ENCODE measurements around the gene COL18A1.

COL18A1 gene

DNA sequence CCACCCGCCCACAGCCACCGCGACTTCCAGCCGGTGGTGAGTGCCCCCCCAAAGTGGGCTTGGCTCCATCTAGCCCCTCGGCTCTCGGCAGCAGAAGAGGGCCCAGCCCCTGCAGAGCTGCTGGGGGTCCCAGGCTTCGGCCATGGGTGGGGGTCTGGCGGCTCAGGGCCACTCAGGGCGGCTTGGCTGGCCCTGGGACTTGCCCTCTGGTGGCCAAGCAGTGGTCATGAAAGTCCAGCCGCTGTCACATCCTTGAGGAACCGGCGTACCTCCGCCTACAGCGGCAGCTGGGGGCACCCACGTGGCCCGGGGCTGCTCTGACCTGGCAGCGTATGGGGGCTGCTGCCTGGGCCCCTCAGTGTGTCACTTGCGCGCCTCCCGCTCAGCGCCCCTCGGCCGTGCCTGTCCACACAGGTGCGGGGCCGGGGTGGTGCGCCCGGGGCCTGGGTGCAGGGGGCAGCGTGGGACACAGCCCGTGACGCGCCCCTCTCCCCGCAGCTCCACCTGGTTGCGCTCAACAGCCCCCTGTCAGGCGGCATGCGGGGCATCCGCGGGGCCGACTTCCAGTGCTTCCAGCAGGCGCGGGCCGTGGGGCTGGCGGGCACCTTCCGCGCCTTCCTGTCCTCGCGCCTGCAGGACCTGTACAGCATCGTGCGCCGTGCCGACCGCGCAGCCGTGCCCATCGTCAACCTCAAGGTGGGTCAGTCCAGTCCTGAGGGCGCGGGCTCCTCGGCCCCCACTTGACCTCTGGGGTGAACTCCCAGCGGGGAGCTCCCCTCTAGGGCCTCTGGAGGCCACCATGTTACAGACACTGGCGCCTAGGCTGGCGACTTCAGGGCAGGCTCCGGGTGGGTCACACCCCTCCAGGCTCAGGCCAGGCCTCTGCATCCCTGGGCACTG lies 104.9 kb downstream of the COL18A1 start:
- H3K4me3 ChIP-seq (ENCODE audit: low read length), result no peak overlapping the region
- TF ChIP-seq, protein P1, sequence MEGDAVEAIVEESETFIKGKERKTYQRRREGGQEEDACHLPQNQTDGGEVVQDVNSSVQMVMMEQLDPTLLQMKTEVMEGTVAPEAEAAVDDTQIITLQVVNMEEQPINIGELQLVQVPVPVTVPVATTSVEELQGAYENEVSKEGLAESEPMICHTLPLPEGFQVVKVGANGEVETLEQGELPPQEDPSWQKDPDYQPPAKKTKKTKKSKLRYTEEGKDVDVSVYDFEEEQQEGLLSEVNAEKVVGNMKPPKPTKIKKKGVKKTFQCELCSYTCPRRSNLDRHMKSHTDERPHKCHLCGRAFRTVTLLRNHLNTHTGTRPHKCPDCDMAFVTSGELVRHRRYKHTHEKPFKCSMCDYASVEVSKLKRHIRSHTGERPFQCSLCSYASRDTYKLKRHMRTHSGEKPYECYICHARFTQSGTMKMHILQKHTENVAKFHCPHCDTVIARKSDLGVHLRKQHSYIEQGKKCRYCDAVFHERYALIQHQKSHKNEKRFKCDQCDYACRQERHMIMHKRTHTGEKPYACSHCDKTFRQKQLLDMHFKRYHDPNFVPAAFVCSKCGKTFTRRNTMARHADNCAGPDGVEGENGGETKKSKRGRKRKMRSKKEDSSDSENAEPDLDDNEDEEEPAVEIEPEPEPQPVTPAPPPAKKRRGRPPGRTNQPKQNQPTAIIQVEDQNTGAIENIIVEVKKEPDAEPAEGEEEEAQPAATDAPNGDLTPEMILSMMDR (conservative IDR thresholded peaks at IDR 0.05; ENCODE audit: low read depth, low read length), result no peak
- no peak for DNase-seq (ENCODE audit: low read depth)

GRCh38 chr21:45510466-45510955 lies 105.5 kb downstream of the COL18A1 start:
- TF ChIP-seq, protein P1 (conservative IDR thresholded peaks at IDR 0.05; ENCODE audit: low read depth, low read length), result no peak
- no peak overlapping the region for H3K4me3 ChIP-seq (ENCODE audit: low read length)
- no peak for DNase-seq (ENCODE audit: low read depth)

DNA sequence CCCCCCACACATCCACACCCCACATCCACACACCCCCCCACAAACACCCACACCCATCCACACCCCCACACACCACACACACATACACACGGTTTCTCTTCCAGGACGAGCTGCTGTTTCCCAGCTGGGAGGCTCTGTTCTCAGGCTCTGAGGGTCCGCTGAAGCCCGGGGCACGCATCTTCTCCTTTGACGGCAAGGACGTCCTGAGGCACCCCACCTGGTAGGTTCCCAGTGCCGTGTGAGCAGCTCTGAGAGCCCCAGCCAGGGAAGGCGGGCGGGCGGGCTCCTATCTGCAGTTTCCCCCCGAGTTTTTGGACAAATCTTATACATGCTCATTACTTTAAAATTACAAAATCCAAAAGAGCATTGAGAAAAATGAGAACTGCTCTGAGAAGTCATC lies 106.0 kb downstream of the COL18A1 start:
- TF ChIP-seq, protein P1 (conservative IDR thresholded peaks at IDR 0.05; ENCODE audit: low read depth, low read length), result no peak
- DNase-seq (ENCODE audit: low read depth), result no peak

DNA sequence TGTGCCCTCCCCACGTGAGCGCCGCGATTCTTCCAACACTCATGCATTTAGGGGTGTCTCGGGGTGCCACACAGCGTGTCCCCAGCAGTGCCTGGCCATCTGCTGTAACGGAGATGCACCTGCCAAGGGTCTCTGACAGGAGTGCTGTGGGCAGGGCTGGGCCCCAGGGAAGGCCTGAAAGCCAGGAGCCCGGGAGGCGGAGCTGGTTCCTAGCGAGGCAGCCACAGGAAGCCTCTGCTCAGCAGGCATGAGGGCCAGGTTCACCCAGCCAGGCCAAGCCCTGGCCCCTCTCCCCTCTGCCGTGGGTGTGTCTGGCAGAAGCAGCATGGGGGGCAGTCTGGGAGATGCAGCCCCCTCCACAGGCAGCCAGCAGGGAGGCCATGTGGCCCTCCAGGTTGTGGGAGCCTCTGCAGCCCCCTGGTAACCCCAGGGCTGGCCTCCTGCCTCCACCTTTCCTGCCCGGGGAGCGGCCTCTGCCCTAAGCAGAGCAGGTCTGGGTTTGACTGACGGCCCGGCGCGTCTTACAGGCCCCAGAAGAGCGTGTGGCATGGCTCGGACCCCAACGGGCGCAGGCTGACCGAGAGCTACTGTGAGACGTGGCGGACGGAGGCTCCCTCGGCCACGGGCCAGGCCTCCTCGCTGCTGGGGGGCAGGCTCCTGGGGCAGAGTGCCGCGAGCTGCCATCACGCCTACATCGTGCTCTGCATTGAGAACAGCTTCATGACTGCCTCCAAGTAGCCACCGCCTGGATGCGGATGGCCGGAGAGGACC lies 106.9 kb downstream of the COL18A1 start:
- TF ChIP-seq, protein P1 (conservative IDR thresholded peaks at IDR 0.05; ENCODE audit: low read depth, low read length), result no peak
- DNase-seq (ENCODE audit: low read depth), result no peak
- no peak overlapping the region for H3K4me3 ChIP-seq (ENCODE audit: low read length)

More for the DNA sequence above, 106.0 kb downstream of the COL18A1 start:
- no peak overlapping the region for H3K4me3 ChIP-seq (ENCODE audit: low read length)

- no peak for DNase-seq (ENCODE audit: low read depth)
- TF ChIP-seq, protein P1 (conservative IDR thresholded peaks at IDR 0.05; ENCODE audit: low read depth, low read length), result no peak
- no peak overlapping the region for H3K4me3 ChIP-seq (ENCODE audit: low read length)
These were observed 107.6 kb downstream of the COL18A1 start for GRCh38 chr21:45512626-45513002.

DNA sequence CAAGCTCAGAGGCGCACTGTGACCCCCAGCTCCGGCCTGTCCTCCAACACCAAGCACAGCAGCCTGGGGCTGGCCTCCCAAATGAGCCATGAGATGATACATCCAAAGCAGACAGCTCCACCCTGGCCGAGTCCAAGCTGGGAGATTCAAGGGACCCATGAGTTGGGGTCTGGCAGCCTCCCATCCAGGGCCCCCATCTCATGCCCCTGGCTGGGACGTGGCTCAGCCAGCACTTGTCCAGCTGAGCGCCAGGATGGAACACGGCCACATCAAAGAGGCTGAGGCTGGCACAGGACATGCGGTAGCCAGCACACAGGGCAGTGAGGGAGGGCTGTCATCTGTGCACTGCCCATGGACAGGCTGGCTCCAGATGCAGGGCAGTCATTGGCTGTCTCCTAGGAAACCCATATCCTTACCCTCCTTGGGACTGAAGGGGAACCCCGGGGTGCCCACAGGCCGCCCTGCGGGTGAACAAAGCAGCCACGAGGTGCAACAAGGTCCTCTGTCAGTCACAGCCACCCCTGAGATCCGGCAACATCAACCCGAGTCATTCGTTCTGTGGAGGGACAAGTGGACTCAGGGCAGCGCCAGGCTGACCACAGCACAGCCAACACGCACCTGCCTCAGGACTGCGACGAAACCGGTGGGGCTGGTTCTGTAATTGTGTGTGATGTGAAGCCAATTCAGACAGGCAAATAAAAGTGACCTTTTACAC lies 108.2 kb downstream of the COL18A1 start:
- TF ChIP-seq, protein P1 (conservative IDR thresholded peaks at IDR 0.05; ENCODE audit: low read depth, low read length), result no peak
- no peak for DNase-seq (ENCODE audit: low read depth)
- no peak overlapping the region for H3K4me3 ChIP-seq (ENCODE audit: low read length)

Data from retinal pigment epithelial cell (primary cell).